Ovary (tissue), 3 donors: ENCODE measurements around the gene ADGRA1.

ENCODE experiments used
- CTCF ChIP-seq, 3 donors: fragments of 450-650 bp in 2 of 3; fragments of 200-600 bp in 1 of 3; IDR thresholded peaks; one replicate each; pipeline versions ENCODE4 v1.5.1 to v1.8.0; 2016 to 2022; ENCODE audit warnings: antibody characterized with exemption in 3 of 3, mild to moderate bottlenecking in 1 of 3
- EP300 ChIP-seq: sonication (generic); formaldehyde crosslinking; IDR thresholded peaks from one replicate; pipeline ENCODE4 v1.6.1; 2017; ENCODE audit warnings: antibody characterized with exemption
- POLR2A ChIP-seq: fragments of 450-650 bp; IDR thresholded peaks from one replicate; pipeline ENCODE4 v1.6.1; 2017; ENCODE audit warnings: antibody characterized with exemption, mild to moderate bottlenecking, moderate library complexity
- donor health status: DM: no; HTN: no; CAD: no.

GRCh38 chr10:133048266-133048665 is 39.5 kb upstream of the ADGRA1 start:
- TF ChIP-seq POLR2A (no peak), CTCF (IDR thresholded peaks at IDR 0.05) (no peak), EP300 (no peak)
